GM20000 (cell line): ENCODE results near the gene CAMK1D.

ENCODE experiments used
- DNase-seq: peaks from one replicate; pipeline ENCODE4 v3.0.0; 2012; ENCODE audit warnings: low spot score
- CTCF ChIP-seq: IDR thresholded peaks from 2 replicates; pipeline ENCODE4 v1.5.1; 2012; ENCODE audit warnings: mild to moderate bottlenecking, control low read depth; ENCODE audit errors: extremely low read depth, missing control alignments

Gene CAMK1D

GRCh38 chr10:12459762-12460161, 110.4 kb downstream of the CAMK1D start:
- DNase-seq: no peak
- TF ChIP-seq CTCF: no peak

- DNase-seq: no peak
- TF ChIP-seq CTCF: no peak
Observed at GRCh38 chr10:12463459-12463838, 114.1 kb downstream of the CAMK1D start.

- no peak for DNase-seq
- no peak for TF ChIP-seq CTCF
Observed at GRCh38 chr10:12465385-12466136, 116.2 kb downstream of the CAMK1D start.

GRCh38 chr10:12466704-12467305, 117.5 kb downstream of the CAMK1D start:
- TF ChIP-seq CTCF: no peak
- DNase-seq: no peak

- TF ChIP-seq CTCF: no peak
- DNase-seq: no peak
Observed at GRCh38 chr10:12469345-12469744, 120.0 kb downstream of the CAMK1D start.

- DNase-seq: no peak
- no peak for TF ChIP-seq CTCF
Observed at GRCh38 chr10:12470719-12471118, 121.4 kb downstream of the CAMK1D start.

- no peak for DNase-seq
Observed at GRCh38 chr10:12471135-12471534, 121.8 kb downstream of the CAMK1D start.

More at GRCh38 chr10:12471135-12471534, 121.8 kb downstream of the CAMK1D start:
- TF ChIP-seq CTCF: no peak
